Gastroesophageal sphincter (tissue), 4 donors: ENCODE data around the gene ABTB2. TPM values are rescaled to one million over a fixed set of nuclear protein-coding genes. Genes with fewer than 3 reads are reported as not detected.

Experiments used
- ATAC-seq: fragments of 150-250 bp; one replicate; pipeline ENCODE4 v1.9.1; 2016; ENCODE audit warnings: mild to moderate bottlenecking, moderate library complexity
- H3K27ac ChIP-seq, 4 donors: fragments of 200-600 bp; sonication (generic) in 3 of 4; 1 replicate in 3 of 4; 2 replicates in 1 of 4; pipeline ENCODE4 v1.5.1; 2016 to 2019
- H3K27me3 ChIP-seq: fragments of 200-600 bp; sonication (generic); one replicate; pipeline ENCODE4 v1.5.1; 2019
- H3K36me3 ChIP-seq, 2 donors: fragments of 200-600 bp; sonication (generic); one replicate each; pipeline ENCODE4 v1.5.1; 2019; ENCODE audit warnings: control low read depth in 1 of 2
- H3K4me1 ChIP-seq, 3 donors: fragments of 200-600 bp; sonication (generic); 1 replicate in 2 of 3; 2 replicates in 1 of 3; pipeline ENCODE4 v1.5.1; 2016 to 2019; ENCODE audit warnings: control low read depth in 2 of 3
- H3K4me3 ChIP-seq, 2 donors: fragments of 200-600 bp; sonication (generic); one replicate each; pipeline ENCODE4 v1.5.1; 2019; ENCODE audit warnings: mild to moderate bottlenecking in 1 of 2, moderate library complexity in 1 of 2
- H3K9me3 ChIP-seq, 3 donors: fragments of 200-600 bp; sonication (generic); one replicate each; pipeline ENCODE4 v1.5.1; 2017 to 2019; ENCODE audit warnings: control low read depth in 2 of 3
- CTCF ChIP-seq, 4 experiments: fragments of 200-600 bp in 2 of 4; fragments of 450-650 bp in 2 of 4; sonication (generic) in 1 of 4; IDR thresholded peaks; one replicate each; pipeline ENCODE4 v1.5.1; 2017 to 2019; ENCODE audit warnings: antibody characterized with exemption in 4 of 4, mild to moderate bottlenecking in 2 of 4, moderate library complexity in 2 of 4
- EP300 ChIP-seq: sonication (generic); formaldehyde crosslinking; IDR thresholded peaks from one replicate; pipeline ENCODE4 v1.6.1; 2017; ENCODE audit warnings: antibody characterized with exemption, mild to moderate bottlenecking
- POLR2A ChIP-seq, 2 donors: fragments of 450-650 bp; IDR thresholded peaks; one replicate each; pipeline ENCODE4 v1.6.1; 2017; ENCODE audit warnings: antibody characterized with exemption in 2 of 2, mild to moderate bottlenecking in 2 of 2, moderate library complexity in 1 of 2
- POLR2AphosphoS5 ChIP-seq: sonication (generic); formaldehyde crosslinking; IDR thresholded peaks from one replicate; pipeline ENCODE4 v1.6.1; 2017; ENCODE audit warnings: antibody characterized with exemption
- WGBS, 2 donors: methylation state at CpG; one replicate each; pipeline ENCODE4 v1.1.5; 2018; ENCODE audit warnings: low coverage in 1 of 2; 5-methylcytosine and 5-hydroxymethylcytosine counted together
- total RNA-seq, 4 donors: library from RNA; depleted of rRNA; stranded (reverse); fragments of >200 nt; gene quantifications; one replicate each; pipeline ENCODE4 v1.1.0, GENCODE V29; 2016

Gene ABTB2
- total RNA-seq, 4 donors from 2014 or later = 4.1 to 11.0 (median 7.5) TPM

- H3K9me3 ChIP-seq = no peaks in the 10 kb centered on the region
- no peak overlapping the region for H3K4me3 ChIP-seq
- ATAC-seq = no peak
- 78 to 92% methylated on average over 3 of the region's 3 CpGs for WGBS, 2 donors
- peaks cover 4 to 50% (median 11%) of the 10 kb centered on the region in 3 donors for H3K4me1 ChIP-seq
- H3K27me3 ChIP-seq = no peaks in the 10 kb centered on the region
- H3K27ac ChIP-seq = no peak overlapping the region
- H3K36me3 ChIP-seq = no peaks in the 10 kb centered on the region
- TF ChIP-seq POLR2A (IDR thresholded peaks at IDR 0.05) (no peak), POLR2AphosphoS5 (no peak)
Observed at GRCh38 chr11:34331736-34332135, 26.1 kb downstream of the ABTB2 start.

DNA sequence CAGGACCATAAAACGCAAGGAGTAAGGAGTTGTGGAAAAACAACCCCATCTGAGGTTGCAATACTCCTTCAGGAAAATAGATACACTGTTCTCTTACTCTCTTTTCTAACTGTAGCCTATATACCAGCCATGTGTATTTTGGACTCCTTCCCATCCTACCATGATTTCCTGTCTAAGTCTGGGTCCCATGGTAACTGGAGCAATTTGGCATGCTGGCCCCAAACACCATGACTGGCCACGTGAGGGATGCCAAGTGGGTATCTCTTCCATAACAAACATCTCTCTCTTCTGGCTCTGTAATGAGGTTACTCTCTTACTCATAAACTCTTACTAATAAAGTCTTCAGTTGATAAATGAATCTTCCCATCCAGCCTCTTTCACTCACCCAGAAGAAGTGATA lies 26.5 kb downstream of the ABTB2 start:
- Histone ChIP-seq H3K4me3 (no peak overlapping the region), H3K4me1 (peaks cover 4 to 52% (median 11%) of the 10 kb centered on the region in 3 donors), H3K36me3 (no peaks in the 10 kb centered on the region), H3K27me3 (no peaks in the 10 kb centered on the region), H3K27ac (no peak overlapping the region), H3K9me3 (no peaks in the 10 kb centered on the region)
- ATAC-seq = no peak
- TF ChIP-seq EP300 = no peak
- TF ChIP-seq POLR2AphosphoS5 = no peak
- no peak for TF ChIP-seq POLR2A (IDR thresholded peaks at IDR 0.05)
- no peak for TF ChIP-seq CTCF (IDR thresholded peaks at IDR 0.05)
- 37 to 44% methylated on average over 2 of the region's 2 CpGs for WGBS, 2 donors

DNA sequence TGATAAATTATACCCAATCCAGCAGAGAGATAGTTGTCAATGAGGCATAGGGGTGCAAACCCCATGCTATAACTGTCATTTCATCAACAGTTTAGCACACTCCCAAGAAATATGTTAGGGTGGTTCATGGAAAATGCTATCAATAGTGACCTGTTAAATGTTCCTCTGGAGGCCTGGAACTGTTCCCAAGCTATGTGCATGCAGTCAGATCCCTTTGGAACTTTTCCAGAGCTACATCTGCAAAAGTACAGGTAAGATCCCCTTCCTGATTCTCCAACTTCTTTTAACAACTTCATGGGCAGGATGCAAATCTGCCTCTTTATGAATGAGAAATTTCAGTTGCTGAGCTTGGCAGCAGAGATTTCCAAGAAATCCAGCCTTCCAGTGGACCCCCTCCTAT lies 27.2 kb downstream of the ABTB2 start:
- H3K27me3 ChIP-seq = no peaks in the 10 kb centered on the region
- no peak overlapping the region for H3K27ac ChIP-seq
- ATAC-seq = no peak
- H3K4me1 ChIP-seq = peaks cover 4 to 52% (median 11%) of the 10 kb centered on the region in 3 donors
- H3K36me3 ChIP-seq = no peaks in the 10 kb centered on the region
- TF ChIP-seq CTCF (IDR thresholded peaks at IDR 0.05) (no peak), POLR2A (IDR thresholded peaks at IDR 0.05) (no peak), POLR2AphosphoS5 (no peak), EP300 (no peak)
- H3K9me3 ChIP-seq = no peaks in the 10 kb centered on the region
- no peak overlapping the region for H3K4me3 ChIP-seq

DNA sequence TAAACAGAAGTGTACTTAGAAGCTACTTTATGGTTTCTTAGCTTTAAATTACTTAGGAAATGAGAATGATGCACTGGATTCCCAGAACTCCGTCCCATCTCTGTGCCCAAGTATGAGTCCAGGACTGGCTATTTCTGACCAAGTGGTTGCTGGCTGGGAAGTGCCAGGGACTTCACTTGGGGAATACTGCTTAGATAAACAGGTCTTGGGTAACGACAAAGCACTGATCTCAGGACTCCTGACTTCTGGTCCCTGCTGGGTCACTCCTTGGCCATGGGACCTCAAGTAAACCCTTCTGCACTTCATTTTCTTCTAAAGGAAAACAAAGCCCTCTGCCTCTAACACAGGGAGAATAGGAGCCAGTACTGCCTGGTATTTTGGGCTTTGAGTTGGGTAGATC lies 27.9 kb downstream of the ABTB2 start:
- H3K27me3 ChIP-seq = no peaks in the 10 kb centered on the region
- no peak for ATAC-seq
- H3K4me1 ChIP-seq = peaks cover 4 to 53% (median 11%) of the 10 kb centered on the region in 3 donors
- H3K4me3 ChIP-seq = no peak overlapping the region
- no peaks in the 10 kb centered on the region for H3K9me3 ChIP-seq
- TF ChIP-seq POLR2AphosphoS5 (no peak), EP300 (no peak), POLR2A (IDR thresholded peaks at IDR 0.05) (no peak), CTCF (IDR thresholded peaks at IDR 0.05) (no peak)
- 20 to 93% methylated on average over 1 to 2 of the region's 2 CpGs for WGBS, 2 donors
- no peaks in the 10 kb centered on the region for H3K36me3 ChIP-seq
- no peak overlapping the region for H3K27ac ChIP-seq

GRCh38 chr11:34328632-34328910 lies 29.2 kb downstream of the ABTB2 start:
- TF ChIP-seq POLR2AphosphoS5 (no peak), CTCF (IDR thresholded peaks at IDR 0.05) (no peak), EP300 (no peak), POLR2A (IDR thresholded peaks at IDR 0.05) (no peak)
- no peak for ATAC-seq
- 68 to 100% methylated on average over 1 to 4 of the region's 4 CpGs for whole genome bisulfite sequencing, 2 donors

More at GRCh38 chr11:34328632-34328910, 29.2 kb downstream of the ABTB2 start:
- Histone ChIP-seq H3K4me3 (no peak overlapping the region), H3K4me1 (peaks cover 4 to 65% (median 11%) of the 10 kb centered on the region in 3 donors), H3K27me3 (no peaks in the 10 kb centered on the region), H3K36me3 (no peaks in the 10 kb centered on the region), H3K9me3 (no peaks in the 10 kb centered on the region), H3K27ac (peak overlapping the region in 3 of 4 donors; percentile 61 to 70 (median 64))
